ENCODE data around the gene PCDH20.

- TF ChIP-seq CTCF (IDR thresholded peaks at IDR 0.05) (no peak), POLR2A (IDR thresholded peaks at IDR 0.05) (no peak)
Observed at GRCh38 chr13:61387694-61388093, 28.0 kb downstream of the PCDH20 start.

All from right lobe of liver (tissue), 4 donors.